Nephron progenitor cell (in vitro differentiated cells): Measurements from ENCODE around the gene SLC31A1.
"Not testable (repeated sequence)": the region's sequence is repeated elsewhere in the genome, so short reads cannot be mapped to it uniquely, and the experiment has no call there.

Experiments used
- DNase-seq: peaks from one replicate; pipeline ENCODE4 v3.0.0; 2021
- H3K27ac Mint-ChIP-seq: 2 replicates; pipeline ENCODE4 v1.8.0; 2021; ENCODE audit warnings: mild to moderate bottlenecking, moderate library complexity, mixed read lengths
- H3K27me3 Mint-ChIP-seq: 2 replicates; pipeline ENCODE4 v1.8.0; 2021; ENCODE audit warnings: mild to moderate bottlenecking, low read depth, mixed read lengths; ENCODE audit not compliant: poor library complexity
- H3K36me3 Mint-ChIP-seq: 2 replicates; pipeline ENCODE4 v1.8.0; 2021; ENCODE audit warnings: low read depth, mixed read lengths
- H3K4me1 Mint-ChIP-seq: 2 replicates; pipeline ENCODE4 v1.8.0; 2021; ENCODE audit warnings: mixed read lengths
- H3K4me3 Mint-ChIP-seq: 2 replicates; pipeline ENCODE4 v1.8.0; 2021; ENCODE audit warnings: mild to moderate bottlenecking, moderate library complexity, mixed read lengths
- H3K9me3 Mint-ChIP-seq: 2 replicates; pipeline ENCODE4 v1.8.0; 2021; ENCODE audit warnings: mild to moderate bottlenecking, moderate library complexity, mixed read lengths
- CTCF ChIP-seq: fragments of 200-600 bp; sonication (generic); IDR thresholded peaks from 2 replicates; pipeline ENCODE4 v1.5.0; 2021; ENCODE audit warnings: antibody characterized with exemption

The SLC31A1 gene

GRCh38 chr9:113221800-113222481, 597 bp downstream of the SLC31A1 start:
- Mint-ChIP-seq H3K9me3 (no peaks in the 10 kb centered on the region), H3K27me3 (no peaks in the 10 kb centered on the region), H3K36me3 (no peaks in the 10 kb centered on the region), H3K27ac (no peak overlapping the region), H3K4me1 (peaks cover 37% of the 10 kb centered on the region), H3K4me3 (peak overlapping the region; percentile 99)
- peak; percentile 5 for DNase-seq
- TF ChIP-seq CTCF = no peak

- no peak for DNase-seq
- TF ChIP-seq CTCF = no peak
- Mint-ChIP-seq H3K27ac (no peak overlapping the region), H3K36me3 (no peaks in the 10 kb centered on the region), H3K4me1 (peaks cover 37% of the 10 kb centered on the region), H3K27me3 (no peaks in the 10 kb centered on the region), H3K4me3 (peak overlapping the region; percentile 99), H3K9me3 (no peaks in the 10 kb centered on the region)
Observed at GRCh38 chr9:113222482-113222841, 1.1 kb downstream of the SLC31A1 start.

- TF ChIP-seq CTCF = no peak
- Mint-ChIP-seq H3K36me3 (peaks cover 5% of the 10 kb centered on the region), H3K9me3 (no peaks in the 10 kb centered on the region), H3K27ac (no peak overlapping the region), H3K4me1 (peaks cover 37% of the 10 kb centered on the region), H3K4me3 (no peak overlapping the region), H3K27me3 (no peaks in the 10 kb centered on the region)
- DNase-seq = no peak
Observed at GRCh38 chr9:113223963-113224362, 2.6 kb downstream of the SLC31A1 start.

- Mint-ChIP-seq H3K36me3 (peaks cover 5% of the 10 kb centered on the region), H3K4me3 (no peak overlapping the region), H3K9me3 (no peaks in the 10 kb centered on the region), H3K27me3 (no peaks in the 10 kb centered on the region), H3K27ac (no peak overlapping the region), H3K4me1 (peaks cover 17% of the 10 kb centered on the region)
- no peak for TF ChIP-seq CTCF
- DNase-seq = no peak
Observed at GRCh38 chr9:113227436-113227835, 6.1 kb downstream of the SLC31A1 start.

GRCh38 chr9:113228130-113228665, 6.9 kb downstream of the SLC31A1 start:
- peaks cover 5% of the 10 kb centered on the region for H3K36me3 Mint-ChIP-seq
- DNase-seq = no peak
- H3K27me3 Mint-ChIP-seq = no peaks in the 10 kb centered on the region
- peaks cover 10% of the 10 kb centered on the region for H3K4me1 Mint-ChIP-seq
- TF ChIP-seq CTCF = no peak
- H3K9me3 Mint-ChIP-seq = no peaks in the 10 kb centered on the region
- H3K4me3 Mint-ChIP-seq = no peak overlapping the region
- H3K27ac Mint-ChIP-seq = no peak overlapping the region

GRCh38 chr9:113231701-113232100, 10.4 kb downstream of the SLC31A1 start:
- H3K27ac Mint-ChIP-seq = no peak overlapping the region
- peaks cover 5% of the 10 kb centered on the region for H3K36me3 Mint-ChIP-seq
- no peak for TF ChIP-seq CTCF

GRCh38 chr9:113235701-113236255, 14.4 kb downstream of the SLC31A1 start:
- not testable (repeated sequence) for H3K4me3 Mint-ChIP-seq, H3K9me3 Mint-ChIP-seq, H3K36me3 Mint-ChIP-seq, H3K4me1 Mint-ChIP-seq, H3K27me3 Mint-ChIP-seq, DNase-seq, H3K27ac Mint-ChIP-seq

More at GRCh38 chr9:113231701-113232100, 10.4 kb downstream of the SLC31A1 start:
- DNase-seq = no peak
- no peaks in the 10 kb centered on the region for H3K9me3 Mint-ChIP-seq
- H3K4me3 Mint-ChIP-seq = no peak overlapping the region
- no peaks in the 10 kb centered on the region for H3K27me3 Mint-ChIP-seq
- H3K4me1 Mint-ChIP-seq = no peaks in the 10 kb centered on the region
